ENCODE data around the gene DCAF6.

DCAF6 gene

GRCh38 chr1:167923324-167924056 lies 13.0 kb upstream of the DCAF6 start:
- H2AK5ac ChIP-seq (ENCODE audit: low read length, severe bottlenecking): no peak overlapping the region
- H3K18ac ChIP-seq (ENCODE audit: low read depth in 1 of 2, low read length in 2 of 2): no peak overlapping the region
- peaks cover 0 to 24% of the 10 kb centered on the region in 2 experiments for H3K36me3 ChIP-seq (ENCODE audit: control insufficient read depth in 1 of 2, insufficient read depth in 2 of 2, low read depth in 1 of 2, low read length in 2 of 2)
- no peak overlapping the region for H2BK5ac ChIP-seq (ENCODE audit: low read depth, low read length, poor library complexity, severe bottlenecking)
- H3K27me3 ChIP-seq (ENCODE audit: control insufficient read depth in 1 of 2, insufficient read depth in 1 of 2, low read length in 2 of 2): no peaks in the 10 kb centered on the region
- H3K9ac ChIP-seq (ENCODE audit: low read length): no peak overlapping the region
- no peak overlapping the region for H2BK12ac ChIP-seq (ENCODE audit: low read length in 2 of 2)
- DNase-seq: no peak
- no peak overlapping the region for H4K91ac ChIP-seq (ENCODE audit: low read length)
- H3K14ac ChIP-seq (ENCODE audit: low read length in 2 of 2): no peak overlapping the region
- no peak overlapping the region for H4K8ac ChIP-seq (ENCODE audit: low read length)
- H3K79me1 ChIP-seq (replicated peaks; ENCODE audit: low read length, poor library complexity, severe bottlenecking): peaks cover 6% of the 10 kb centered on the region
- H3K4me2 ChIP-seq (ENCODE audit: low read length, poor library complexity, severe bottlenecking): no peak overlapping the region
- no peak overlapping the region for H3K4me3 ChIP-seq (ENCODE audit: insufficient read depth in 1 of 2, low read depth in 1 of 2, low read length in 2 of 2)
- no peak overlapping the region for H3K27ac ChIP-seq (ENCODE audit: low read length, poor library complexity, severe bottlenecking)
- H3K4me1 ChIP-seq (ENCODE audit: control insufficient read depth, insufficient read depth, low read depth, low read length): peaks cover 2% of the 10 kb centered on the region
- H2AFZ ChIP-seq (ENCODE audit: low read depth, low read length): no peak overlapping the region
- no peaks in the 10 kb centered on the region for H3K9me3 ChIP-seq (ENCODE audit: control insufficient read depth, low read length)
- no peak overlapping the region for H2BK15ac ChIP-seq (ENCODE audit: low read depth, poor library complexity, severe bottlenecking)
- no peak overlapping the region for H3K23ac ChIP-seq (ENCODE audit: low read length in 2 of 2)
- no peak overlapping the region for H3K4ac ChIP-seq (ENCODE audit: low read depth in 1 of 2, low read length in 2 of 2)
- WGBS: 88% methylated on average over 1 of the region's 3 CpGs
- no peak overlapping the region for H2BK120ac ChIP-seq (ENCODE audit: low read depth, low read length)

- H3K9ac ChIP-seq (ENCODE audit: low read length): no peak overlapping the region
- H3K36me3 ChIP-seq (ENCODE audit: control insufficient read depth in 1 of 2, insufficient read depth in 2 of 2, low read depth in 1 of 2, low read length in 2 of 2): peaks cover 0 to 21% of the 10 kb centered on the region in 2 experiments
- no peak overlapping the region for H4K8ac ChIP-seq (ENCODE audit: low read length)
- H2BK5ac ChIP-seq (ENCODE audit: low read depth, low read length, poor library complexity, severe bottlenecking): no peak overlapping the region
- peaks cover 6% of the 10 kb centered on the region for H3K79me1 ChIP-seq (replicated peaks; ENCODE audit: low read length, poor library complexity, severe bottlenecking)
- no peaks in the 10 kb centered on the region for H3K9me3 ChIP-seq (ENCODE audit: control insufficient read depth, low read length)
- no peak overlapping the region for H2BK120ac ChIP-seq (ENCODE audit: low read depth, low read length)
- no peak overlapping the region for H3K23ac ChIP-seq (ENCODE audit: low read length in 2 of 2)
- H2AK5ac ChIP-seq (ENCODE audit: low read length, severe bottlenecking): no peak overlapping the region
- no peak overlapping the region for H2BK15ac ChIP-seq (ENCODE audit: low read depth, poor library complexity, severe bottlenecking)
- H3K4me2 ChIP-seq (ENCODE audit: low read length, poor library complexity, severe bottlenecking): no peak overlapping the region
- H2BK12ac ChIP-seq (ENCODE audit: low read length in 2 of 2): no peak overlapping the region
- no peak overlapping the region for H3K4ac ChIP-seq (ENCODE audit: low read depth in 1 of 2, low read length in 2 of 2)
- DNase-seq: no peak
- H3K27ac ChIP-seq (ENCODE audit: low read length, poor library complexity, severe bottlenecking): no peak overlapping the region
- H2AFZ ChIP-seq (ENCODE audit: low read depth, low read length): no peak overlapping the region
- H3K18ac ChIP-seq (ENCODE audit: low read depth in 1 of 2, low read length in 2 of 2): no peak overlapping the region
- H4K91ac ChIP-seq (ENCODE audit: low read length): no peak overlapping the region
- H3K14ac ChIP-seq (ENCODE audit: low read length in 2 of 2): no peak overlapping the region
- 100% methylated on average over 1 of the region's 2 CpGs for WGBS
- no peaks in the 10 kb centered on the region for H3K27me3 ChIP-seq (ENCODE audit: control insufficient read depth in 1 of 2, insufficient read depth in 1 of 2, low read length in 2 of 2)
- H3K4me3 ChIP-seq (ENCODE audit: insufficient read depth in 1 of 2, low read depth in 1 of 2, low read length in 2 of 2): no peak overlapping the region
- H3K4me1 ChIP-seq (ENCODE audit: control insufficient read depth, insufficient read depth, low read depth, low read length): peaks cover 5% of the 10 kb centered on the region
Measured at GRCh38 chr1:167924102-167924501, 12.4 kb upstream of the DCAF6 start.

GRCh38 chr1:167924543-167925231 lies 11.8 kb upstream of the DCAF6 start:
- WGBS: 98% methylated on average over 2 of the region's 2 CpGs
- Histone ChIP-seq H3K4me1 (ENCODE audit: control insufficient read depth, insufficient read depth, low read depth, low read length) (peaks cover 6% of the 10 kb centered on the region), H3K18ac (ENCODE audit: low read depth in 1 of 2, low read length in 2 of 2) (no peak overlapping the region), H3K27ac (ENCODE audit: low read length, poor library complexity, severe bottlenecking) (no peak overlapping the region), H3K9ac (ENCODE audit: low read length) (no peak overlapping the region), H2BK15ac (ENCODE audit: low read depth, poor library complexity, severe bottlenecking) (no peak overlapping the region), H2AFZ (ENCODE audit: low read depth, low read length) (no peak overlapping the region), H4K8ac (ENCODE audit: low read length) (no peak overlapping the region), H3K36me3 (ENCODE audit: control insufficient read depth in 1 of 2, insufficient read depth in 2 of 2, low read depth in 1 of 2, low read length in 2 of 2) (peaks cover 0 to 15% of the 10 kb centered on the region in 2 experiments), H2BK120ac (ENCODE audit: low read depth, low read length) (no peak overlapping the region), H3K4me2 (ENCODE audit: low read length, poor library complexity, severe bottlenecking) (no peak overlapping the region), H3K23ac (ENCODE audit: low read length in 2 of 2) (no peak overlapping the region), H3K27me3 (ENCODE audit: control insufficient read depth in 1 of 2, insufficient read depth in 1 of 2, low read length in 2 of 2) (no peaks in the 10 kb centered on the region), H3K14ac (ENCODE audit: low read length in 2 of 2) (no peak overlapping the region), H3K4ac (ENCODE audit: low read depth in 1 of 2, low read length in 2 of 2) (no peak overlapping the region), H3K9me3 (ENCODE audit: control insufficient read depth, low read length) (no peaks in the 10 kb centered on the region), H3K4me3 (ENCODE audit: insufficient read depth in 1 of 2, low read depth in 1 of 2, low read length in 2 of 2) (no peak overlapping the region), H2BK12ac (ENCODE audit: low read length in 2 of 2) (no peak overlapping the region), H3K79me1 (replicated peaks; ENCODE audit: low read length, poor library complexity, severe bottlenecking) (peaks cover 6% of the 10 kb centered on the region), H4K91ac (ENCODE audit: low read length) (no peak overlapping the region), H2AK5ac (ENCODE audit: low read length, severe bottlenecking) (no peak overlapping the region), H2BK5ac (ENCODE audit: low read depth, low read length, poor library complexity, severe bottlenecking) (no peak overlapping the region)
- DNase-seq: no peak

DNA sequence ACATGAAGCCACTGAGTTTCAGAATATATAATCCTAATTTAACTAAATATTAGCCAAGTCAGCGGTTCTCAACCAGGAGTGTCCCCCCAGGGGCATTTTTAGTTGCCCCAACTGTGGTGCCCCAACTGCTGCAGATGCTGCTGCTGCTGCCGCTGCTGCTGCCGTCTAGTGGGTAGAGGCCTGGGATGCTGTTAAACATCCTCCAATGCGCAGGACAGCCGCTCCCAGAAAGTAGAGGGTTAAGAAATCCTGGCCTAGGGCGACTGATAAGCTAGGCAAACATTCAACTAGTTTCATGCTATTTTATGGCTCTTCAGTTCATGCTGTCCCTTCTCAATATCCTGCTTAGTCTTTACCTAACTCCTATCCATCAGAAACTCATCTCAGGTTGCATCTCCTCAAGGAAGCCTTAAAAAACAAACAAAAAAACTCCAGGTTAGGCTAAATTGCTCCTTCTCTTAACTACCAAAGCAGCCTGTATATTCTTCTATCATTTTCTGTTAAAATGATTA lies 9.9 kb upstream of the DCAF6 start:
- no peak overlapping the region for H3K9ac ChIP-seq (ENCODE audit: low read length)
- no peak overlapping the region for H3K23ac ChIP-seq (ENCODE audit: low read length in 2 of 2)
- no peak overlapping the region for H2BK120ac ChIP-seq (ENCODE audit: low read depth, low read length)
- peak overlapping the region in 1 of 2 experiments; percentile 41 for H3K4ac ChIP-seq (ENCODE audit: low read depth in 1 of 2, low read length in 2 of 2)
- H2AFZ ChIP-seq (ENCODE audit: low read depth, low read length): no peak overlapping the region
- 80% methylated on average over 6 of the region's 6 CpGs for WGBS
- H4K8ac ChIP-seq (ENCODE audit: low read length): no peak overlapping the region
- no peaks in the 10 kb centered on the region for H3K27me3 ChIP-seq (ENCODE audit: control insufficient read depth in 1 of 2, insufficient read depth in 1 of 2, low read length in 2 of 2)
- H3K4me2 ChIP-seq (ENCODE audit: low read length, poor library complexity, severe bottlenecking): no peak overlapping the region
- peaks cover 8% of the 10 kb centered on the region for H3K4me1 ChIP-seq (ENCODE audit: control insufficient read depth, insufficient read depth, low read depth, low read length)
- H4K91ac ChIP-seq (ENCODE audit: low read length): no peak overlapping the region
- no peak overlapping the region for H3K4me3 ChIP-seq (ENCODE audit: insufficient read depth in 1 of 2, low read depth in 1 of 2, low read length in 2 of 2)
- no peak for DNase-seq
- peaks cover 0 to 14% of the 10 kb centered on the region in 2 experiments for H3K36me3 ChIP-seq (ENCODE audit: control insufficient read depth in 1 of 2, insufficient read depth in 2 of 2, low read depth in 1 of 2, low read length in 2 of 2)
- H2BK12ac ChIP-seq (ENCODE audit: low read length in 2 of 2): no peak overlapping the region
- no peak overlapping the region for H3K18ac ChIP-seq (ENCODE audit: low read depth in 1 of 2, low read length in 2 of 2)
- H3K79me1 ChIP-seq (replicated peaks; ENCODE audit: low read length, poor library complexity, severe bottlenecking): no peaks in the 10 kb centered on the region
- H2BK5ac ChIP-seq (ENCODE audit: low read depth, low read length, poor library complexity, severe bottlenecking): no peak overlapping the region
- no peak overlapping the region for H3K14ac ChIP-seq (ENCODE audit: low read length in 2 of 2)
- H3K9me3 ChIP-seq (ENCODE audit: control insufficient read depth, low read length): no peaks in the 10 kb centered on the region
- no peak overlapping the region for H2BK15ac ChIP-seq (ENCODE audit: low read depth, poor library complexity, severe bottlenecking)
- H2AK5ac ChIP-seq (ENCODE audit: low read length, severe bottlenecking): no peak overlapping the region
- peak overlapping the region; percentile 94 for H3K27ac ChIP-seq (ENCODE audit: low read length, poor library complexity, severe bottlenecking)
